K562 (cell line): ENCODE results near the gene SCP2. TPM values are rescaled to one million over a fixed set of nuclear protein-coding genes. Genes with fewer than 3 reads are reported as not detected.

Experiments
- CBX3 ChIP-seq, 2 experiments: IDR thresholded peaks; 1 replicate in 1 of 2; 2 replicates in 1 of 2; pipeline ENCODE4 v1.6.1; 2012; ENCODE audit warnings: inconsistent platforms in 2 of 2, low read length in 2 of 2, borderline replicate concordance in 1 of 2, control low read depth in 1 of 2
- HMG20B ChIP-seq: fragments of 250-450 bp; sonication (Bioruptor Pico); IDR thresholded peaks from 2 replicates; pipeline ENCODE4 v1.5.0; 2021; ENCODE audit warnings: mild to moderate bottlenecking
- NFE2 ChIP-seq: IDR thresholded peaks from 2 replicates; pipeline ENCODE4 v1.6.1; 2014; ENCODE audit warnings: antibody characterized with exemption, low read depth
- SRSF7 ChIP-seq: fragments of 200-400 bp; formaldehyde crosslinking; optimal IDR thresholded peaks from 2 replicates; pipeline ENCODE3; 2017; ENCODE audit warnings: mild to moderate bottlenecking, low read depth, low read length
- TAF1 ChIP-seq: IDR thresholded peaks from 2 replicates; pipeline ENCODE4 v1.6.1; 2011; ENCODE audit warnings: mild to moderate bottlenecking, low read length, moderate library complexity; ENCODE audit not compliant: insufficient read depth, control insufficient read depth, severe bottlenecking; ENCODE audit errors: extremely low read depth
- TBP ChIP-seq: optimal IDR thresholded peaks from 2 replicates; pipeline ENCODE3; 2011; ENCODE audit warnings: low read depth, low read length, improper control_type of control experiment
- ZNF174 ChIP-seq: fragments of 250-450 bp; sonication (Bioruptor Pico); IDR thresholded peaks from 2 replicates; pipeline ENCODE4 v1.4.0; 2020; ENCODE audit warnings: mild to moderate bottlenecking
- polyA plus RNA-seq, 8 experiments: library from polyadenylated mRNA; depleted of rRNA in 4 of 8; stranded (reverse) in 5 of 8; unstranded in 3 of 8; fragments of >200 nt; fragmentation: Nextera tagmentation in 2 of 8; fragmentation: Illumina TruSeq in 1 of 8; extraction: Ambion mirVana in 2 of 8; extraction: Trizol in 1 of 8; gene quantifications; 2 replicates each; pipeline versions ENCODE4 v1.2.1 to v1.2.3, GENCODE V29; 2011 to 2014; ENCODE audit warnings: inconsistent platforms in 1 of 8, missing spikeins in 1 of 8
- total RNA-seq, 7 experiments: library from RNA; depleted of rRNA in 6 of 7; stranded (reverse); fragments of >200 nt in 6 of 7; fragmentation: Illumina TruSeq in 2 of 7; extraction: Trizol in 2 of 7; gene quantifications; 2 replicates each; pipeline versions ENCODE4 v1.2.1 to v1.2.3, GENCODE V29; 2011 to 2021; ENCODE audit warnings: low replicate concordance in 1 of 7
- TF ChIP-seq, protein P1 (sequence below): fragments of 450-650 bp; IDR thresholded peaks from 2 replicates; pipeline ENCODE4 v1.7.1; 2018; ENCODE audit warnings: mild to moderate bottlenecking, low read depth; ENCODE audit not compliant: partially characterized antibody

Gene SCP2
- total and polyA plus RNA-seq, 9 of the 15 experiments (the other 6 are each of a cell fraction or from before 2014, with no cell fraction given): 63.8 to 258 (median 106) TPM

DNA sequence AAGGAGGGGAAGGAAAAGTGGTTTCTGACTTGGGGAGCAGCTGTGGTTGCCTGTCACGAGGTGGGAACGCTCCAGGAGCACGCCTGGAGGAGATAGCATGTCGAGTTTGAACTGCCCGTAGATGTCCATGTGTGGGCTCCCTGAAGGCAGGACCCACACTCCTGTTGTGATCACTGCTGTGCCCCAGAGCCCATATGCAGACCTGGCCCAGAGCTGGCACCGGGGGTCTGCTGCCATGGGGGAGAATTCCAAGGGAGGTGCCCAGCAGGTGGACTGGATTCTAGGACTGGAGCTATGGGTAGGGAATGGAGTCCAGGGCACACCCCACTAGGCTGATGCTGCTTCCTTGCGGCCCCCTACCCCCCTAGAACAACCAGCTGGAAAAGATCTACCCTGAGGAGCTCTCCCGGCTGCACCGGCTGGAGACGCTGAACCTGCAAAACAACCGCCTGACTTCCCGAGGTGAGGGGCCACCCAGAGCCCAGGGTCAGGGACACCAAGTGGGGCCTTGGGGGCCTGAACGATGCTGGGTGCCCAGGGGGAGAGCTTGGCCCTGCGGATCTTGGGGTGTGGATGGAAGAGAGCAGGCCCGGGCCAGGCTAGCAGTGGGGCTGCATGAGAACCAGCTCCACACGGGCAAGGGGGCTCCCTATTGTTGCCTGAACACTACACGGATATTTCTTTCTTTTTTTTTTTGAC, 144.2 kb downstream of the SCP2 start (continued):
- no peak for TF ChIP-seq TAF1
- TF ChIP-seq NFE2: no peak
- no peak for TF ChIP-seq TBP
- no peak for TF ChIP-seq CBX3 (IDR thresholded peaks at IDR 0.05; ENCODE audit: borderline replicate concordance in 1 of 2, low read length in 2 of 2)
- TF ChIP-seq, protein P1, sequence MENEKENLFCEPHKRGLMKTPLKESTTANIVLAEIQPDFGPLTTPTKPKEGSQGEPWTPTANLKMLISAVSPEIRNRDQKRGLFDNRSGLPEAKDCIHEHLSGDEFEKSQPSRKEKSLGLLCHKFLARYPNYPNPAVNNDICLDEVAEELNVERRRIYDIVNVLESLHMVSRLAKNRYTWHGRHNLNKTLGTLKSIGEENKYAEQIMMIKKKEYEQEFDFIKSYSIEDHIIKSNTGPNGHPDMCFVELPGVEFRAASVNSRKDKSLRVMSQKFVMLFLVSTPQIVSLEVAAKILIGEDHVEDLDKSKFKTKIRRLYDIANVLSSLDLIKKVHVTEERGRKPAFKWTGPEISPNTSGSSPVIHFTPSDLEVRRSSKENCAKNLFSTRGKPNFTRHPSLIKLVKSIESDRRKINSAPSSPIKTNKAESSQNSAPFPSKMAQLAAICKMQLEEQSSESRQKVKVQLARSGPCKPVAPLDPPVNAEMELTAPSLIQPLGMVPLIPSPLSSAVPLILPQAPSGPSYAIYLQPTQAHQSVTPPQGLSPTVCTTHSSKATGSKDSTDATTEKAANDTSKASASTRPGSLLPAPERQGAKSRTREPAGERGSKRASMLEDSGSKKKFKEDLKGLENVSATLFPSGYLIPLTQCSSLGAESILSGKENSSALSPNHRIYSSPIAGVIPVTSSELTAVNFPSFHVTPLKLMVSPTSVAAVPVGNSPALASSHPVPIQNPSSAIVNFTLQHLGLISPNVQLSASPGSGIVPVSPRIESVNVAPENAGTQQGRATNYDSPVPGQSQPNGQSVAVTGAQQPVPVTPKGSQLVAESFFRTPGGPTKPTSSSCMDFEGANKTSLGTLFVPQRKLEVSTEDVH: no peak
- TF ChIP-seq HMG20B (CRISPR knock-in tag): no peak
- TF ChIP-seq ZNF174 (CRISPR knock-in tag): no peak
- no peak for TF ChIP-seq SRSF7
